ENCODE data around the gene ERICH6B.

The ERICH6B gene

GRCh38 chr13:45595965-45596364 is 19.6 kb downstream of the ERICH6B start:
- no peaks in the 10 kb centered on the region for H3K36me3 Mint-ChIP-seq (ENCODE audit: low read depth)
- peak; percentile 10 for DNase-seq
- no peak overlapping the region for H3K4me3 Mint-ChIP-seq
- H3K27ac Mint-ChIP-seq, result no peak overlapping the region
- peaks cover 37% of the 10 kb centered on the region for H3K27me3 Mint-ChIP-seq (ENCODE audit: low read depth, poor library complexity)
- no peak for TF ChIP-seq CTCF (IDR thresholded peaks at IDR 0.05)
- H3K4me1 Mint-ChIP-seq, result peaks cover 7% of the 10 kb centered on the region
- H3K9me3 Mint-ChIP-seq, result no peaks in the 10 kb centered on the region

GRCh38 chr13:45594764-45595163 is 20.8 kb downstream of the ERICH6B start:
- Mint-ChIP-seq H3K27me3 (ENCODE audit: low read depth, poor library complexity) (peaks cover 35% of the 10 kb centered on the region), H3K4me3 (no peak overlapping the region), H3K9me3 (no peaks in the 10 kb centered on the region), H3K27ac (no peak overlapping the region), H3K4me1 (peaks cover 7% of the 10 kb centered on the region), H3K36me3 (ENCODE audit: low read depth) (no peaks in the 10 kb centered on the region)
- no peak for DNase-seq
- no peak for TF ChIP-seq CTCF (IDR thresholded peaks at IDR 0.05)

- no peak for TF ChIP-seq CTCF (IDR thresholded peaks at IDR 0.05)
These were observed 21.3 kb downstream of the ERICH6B start for GRCh38 chr13:45594227-45594626.

GRCh38 chr13:45592758-45593157 is 22.8 kb downstream of the ERICH6B start:
- Mint-ChIP-seq H3K27me3 (ENCODE audit: low read depth, poor library complexity) (peaks cover 31% of the 10 kb centered on the region), H3K36me3 (ENCODE audit: low read depth) (no peaks in the 10 kb centered on the region), H3K27ac (no peak overlapping the region), H3K9me3 (no peaks in the 10 kb centered on the region), H3K4me1 (no peaks in the 10 kb centered on the region), H3K4me3 (no peak overlapping the region)
- TF ChIP-seq CTCF (IDR thresholded peaks at IDR 0.05), result no peak
- DNase-seq, result no peak

More at GRCh38 chr13:45594227-45594626, 21.3 kb downstream of the ERICH6B start:
- no peaks in the 10 kb centered on the region for H3K9me3 Mint-ChIP-seq
- H3K4me1 Mint-ChIP-seq, result peaks cover 5% of the 10 kb centered on the region
- H3K4me3 Mint-ChIP-seq, result no peak overlapping the region
- H3K27ac Mint-ChIP-seq, result no peak overlapping the region
- H3K36me3 Mint-ChIP-seq (ENCODE audit: low read depth), result no peaks in the 10 kb centered on the region
- no peak for DNase-seq
- H3K27me3 Mint-ChIP-seq (ENCODE audit: low read depth, poor library complexity), result peaks cover 32% of the 10 kb centered on the region

GRCh38 chr13:45590066-45590465 is 25.5 kb downstream of the ERICH6B start:
- Mint-ChIP-seq H3K4me1 (no peaks in the 10 kb centered on the region), H3K9me3 (no peaks in the 10 kb centered on the region), H3K4me3 (no peak overlapping the region), H3K27ac (no peak overlapping the region), H3K27me3 (ENCODE audit: low read depth, poor library complexity) (peaks cover 16% of the 10 kb centered on the region), H3K36me3 (ENCODE audit: low read depth) (no peaks in the 10 kb centered on the region)
- no peak for TF ChIP-seq CTCF (IDR thresholded peaks at IDR 0.05)
- no peak for DNase-seq

GRCh38 chr13:45587897-45588296 is 27.6 kb downstream of the ERICH6B start:
- no peak overlapping the region for H3K4me3 Mint-ChIP-seq
- H3K36me3 Mint-ChIP-seq (ENCODE audit: low read depth), result no peaks in the 10 kb centered on the region
- no peak for TF ChIP-seq CTCF (IDR thresholded peaks at IDR 0.05)
- peaks cover 12% of the 10 kb centered on the region for H3K27me3 Mint-ChIP-seq (ENCODE audit: low read depth, poor library complexity)
- H3K27ac Mint-ChIP-seq, result no peak overlapping the region
- no peaks in the 10 kb centered on the region for H3K4me1 Mint-ChIP-seq
- H3K9me3 Mint-ChIP-seq, result no peaks in the 10 kb centered on the region
- no peak for DNase-seq

Data from nephron progenitor cell (in vitro differentiated cells).